ENCODE data around the gene HDAC10.

DNA sequence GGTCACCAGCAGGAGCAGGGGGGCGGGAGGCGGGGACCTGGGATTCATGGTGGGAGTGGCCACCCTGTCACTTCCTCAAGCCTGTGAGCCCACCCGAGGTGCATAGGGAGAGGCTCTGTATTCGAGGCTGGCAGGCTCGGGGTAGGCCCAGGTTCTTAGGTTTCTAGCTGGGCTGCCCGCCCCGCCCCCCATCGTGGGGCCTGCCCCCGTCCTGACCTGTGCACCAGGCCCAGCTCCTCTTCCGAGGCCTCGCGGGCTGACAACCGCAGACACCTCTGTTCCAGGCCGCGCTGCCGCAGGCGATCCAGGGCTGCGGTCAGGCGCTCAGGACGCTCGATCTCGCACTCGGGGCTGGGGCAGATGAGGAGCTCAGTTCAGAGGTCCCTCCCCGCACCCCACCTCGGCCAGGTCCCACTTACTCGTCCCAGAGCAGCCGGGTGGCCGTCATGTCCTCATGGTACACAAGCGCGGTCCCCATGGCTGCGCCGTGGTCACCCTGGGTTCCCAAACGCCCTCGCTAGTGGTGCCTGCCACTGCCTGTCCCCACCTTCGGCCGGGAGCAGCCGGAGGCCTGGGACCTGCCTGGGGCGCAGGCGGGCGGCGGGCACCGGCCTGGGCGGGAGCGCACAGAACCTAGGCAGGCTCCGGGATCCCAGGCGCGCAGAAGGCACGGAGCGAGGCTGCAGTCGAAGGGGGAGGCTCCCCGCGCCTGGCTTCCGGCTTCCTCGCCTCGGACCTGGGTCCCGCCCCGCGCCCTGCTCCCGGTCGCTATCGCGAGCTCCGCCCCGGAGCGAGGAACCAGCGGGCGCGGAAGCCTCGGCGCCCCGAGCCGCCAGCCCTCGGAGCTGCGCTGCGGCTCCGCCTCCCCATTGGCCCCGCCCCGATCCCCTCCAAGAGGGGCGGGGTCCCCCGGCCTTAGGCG, at the start of gene HDAC10:
- TF ChIP-seq MXI1 (IDR thresholded peaks at IDR 0.05; ENCODE audit: low read depth, low read length) (0 out of 2 replicates have a peak, but pooled peaks have one; percentile 3), RCOR1 (IDR thresholded peaks at IDR 0.05; ENCODE audit: low read length) (no peak), RFX5 (IDR thresholded peaks at IDR 0.05; ENCODE audit: low read length) (no peak), FOSL2 (IDR thresholded peaks at IDR 0.05; ENCODE audit: borderline replicate concordance, low read depth) (no peak; the same call in 1 of the 2 replicates), FOXM1 (IDR thresholded peaks at IDR 0.05; ENCODE audit: low read depth) (no peak), POLR2AphosphoS5 (IDR thresholded peaks at IDR 0.05; ENCODE audit: low read depth, low read length) (peak; percentile 29), EP300 (IDR thresholded peaks at IDR 0.05; ENCODE audit: borderline replicate concordance in 1 of 2, low read depth in 1 of 2, low read length in 1 of 2) (no peak), JUND (IDR thresholded peaks at IDR 0.05) (0 out of 2 replicates have a peak, but pooled peaks have one; percentile 11)
- TF ChIP-seq, protein P1, sequence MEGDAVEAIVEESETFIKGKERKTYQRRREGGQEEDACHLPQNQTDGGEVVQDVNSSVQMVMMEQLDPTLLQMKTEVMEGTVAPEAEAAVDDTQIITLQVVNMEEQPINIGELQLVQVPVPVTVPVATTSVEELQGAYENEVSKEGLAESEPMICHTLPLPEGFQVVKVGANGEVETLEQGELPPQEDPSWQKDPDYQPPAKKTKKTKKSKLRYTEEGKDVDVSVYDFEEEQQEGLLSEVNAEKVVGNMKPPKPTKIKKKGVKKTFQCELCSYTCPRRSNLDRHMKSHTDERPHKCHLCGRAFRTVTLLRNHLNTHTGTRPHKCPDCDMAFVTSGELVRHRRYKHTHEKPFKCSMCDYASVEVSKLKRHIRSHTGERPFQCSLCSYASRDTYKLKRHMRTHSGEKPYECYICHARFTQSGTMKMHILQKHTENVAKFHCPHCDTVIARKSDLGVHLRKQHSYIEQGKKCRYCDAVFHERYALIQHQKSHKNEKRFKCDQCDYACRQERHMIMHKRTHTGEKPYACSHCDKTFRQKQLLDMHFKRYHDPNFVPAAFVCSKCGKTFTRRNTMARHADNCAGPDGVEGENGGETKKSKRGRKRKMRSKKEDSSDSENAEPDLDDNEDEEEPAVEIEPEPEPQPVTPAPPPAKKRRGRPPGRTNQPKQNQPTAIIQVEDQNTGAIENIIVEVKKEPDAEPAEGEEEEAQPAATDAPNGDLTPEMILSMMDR (IDR thresholded peaks at IDR 0.05): no peak
- TF ChIP-seq, protein P2, sequence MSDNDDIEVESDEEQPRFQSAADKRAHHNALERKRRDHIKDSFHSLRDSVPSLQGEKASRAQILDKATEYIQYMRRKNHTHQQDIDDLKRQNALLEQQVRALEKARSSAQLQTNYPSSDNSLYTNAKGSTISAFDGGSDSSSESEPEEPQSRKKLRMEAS (IDR thresholded peaks at IDR 0.05; ENCODE audit: low read depth): no peak; the same call in 1 of the 2 replicates
